ENCODE measurements around the gene LIX1.
"Not testable (repeated sequence)": the region's sequence is repeated elsewhere in the genome, so short reads cannot be mapped to it uniquely, and the experiment has no call there.

The LIX1 gene

DNA sequence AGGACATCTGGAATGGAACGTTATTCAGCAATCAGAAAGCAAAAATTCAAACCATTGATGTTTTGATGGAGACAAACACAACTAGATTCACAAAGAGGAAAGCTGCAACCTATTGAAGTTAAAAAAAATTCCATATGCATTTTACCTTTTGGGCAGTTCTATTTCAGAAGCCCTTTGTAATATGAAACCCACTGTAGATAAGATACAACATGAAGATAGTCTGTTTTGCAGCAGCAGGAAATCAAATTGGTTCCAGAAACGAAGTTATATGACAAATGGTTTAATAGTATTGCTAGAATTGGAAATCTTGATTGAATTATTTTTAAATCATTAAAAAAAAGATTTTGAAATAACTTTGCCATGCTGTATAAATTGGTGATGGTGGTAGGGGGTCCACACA, 872 bp downstream of the LIX1 start:
- no peak for DNase-seq (ENCODE audit: low read depth in 2 of 2)

DNA sequence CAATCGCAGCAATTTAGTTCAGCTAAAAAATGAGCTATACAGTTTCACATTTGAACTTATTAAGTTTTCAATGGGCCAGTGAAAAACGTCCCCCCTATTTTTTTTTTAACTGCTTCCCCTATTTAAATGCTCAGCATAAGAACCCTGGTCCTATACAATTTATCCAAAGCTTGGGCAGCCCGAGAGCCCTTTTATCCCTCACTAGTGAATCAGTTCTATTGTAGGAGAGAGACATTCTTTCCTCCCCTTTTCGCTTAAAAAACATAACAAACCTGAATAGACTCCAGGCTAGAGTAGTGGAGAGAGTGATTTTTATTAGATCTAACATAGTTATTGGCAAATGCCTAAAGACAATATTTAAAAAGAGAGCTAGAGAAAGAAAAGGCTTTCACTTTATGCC, 1.4 kb downstream of the LIX1 start:
- no peak for DNase-seq (ENCODE audit: low read depth in 2 of 2)

DNA sequence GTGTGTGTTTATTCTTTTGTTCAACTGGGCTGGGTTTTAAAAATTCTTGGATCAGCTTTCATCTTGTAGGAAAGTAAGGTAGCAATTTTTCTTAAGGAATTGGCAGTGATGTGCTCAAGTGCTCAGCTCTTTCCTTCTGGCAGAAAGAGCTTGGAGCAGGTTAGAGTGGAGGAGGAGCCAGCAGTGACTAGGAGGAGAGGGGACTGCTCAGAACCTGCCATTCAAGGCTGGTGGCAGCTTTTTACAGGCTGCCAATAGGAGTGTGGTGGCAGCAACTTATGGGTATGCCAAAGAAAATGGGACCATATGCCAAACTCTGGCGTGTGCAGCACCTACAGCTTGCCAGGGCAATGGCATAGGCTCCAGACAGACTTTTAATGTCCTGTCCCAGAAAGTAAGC, 2.2 kb downstream of the LIX1 start:
- DNase-seq (ENCODE audit: low read depth in 2 of 2), result not testable (repeated sequence)

DNA sequence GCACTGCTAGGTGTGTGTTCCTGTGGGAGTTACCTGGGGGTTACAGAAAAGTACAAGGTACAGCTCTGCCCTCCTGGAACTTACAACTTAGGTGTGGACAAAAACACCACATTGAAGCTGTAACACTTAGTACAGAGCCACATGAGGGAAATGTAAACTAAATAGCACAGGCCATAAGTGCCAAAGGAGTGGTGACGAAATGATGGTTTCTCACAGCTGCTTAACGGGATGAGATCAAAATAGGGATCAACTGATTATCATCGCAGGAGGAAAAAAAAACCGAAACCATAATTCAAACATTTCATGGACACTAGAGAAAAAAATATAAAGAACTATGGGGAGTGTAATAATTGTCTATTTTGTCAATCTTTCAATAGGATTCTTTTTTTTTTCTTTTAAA, 5.9 kb downstream of the LIX1 start:
- DNase-seq (ENCODE audit: low read depth in 2 of 2), result no peak

DNA sequence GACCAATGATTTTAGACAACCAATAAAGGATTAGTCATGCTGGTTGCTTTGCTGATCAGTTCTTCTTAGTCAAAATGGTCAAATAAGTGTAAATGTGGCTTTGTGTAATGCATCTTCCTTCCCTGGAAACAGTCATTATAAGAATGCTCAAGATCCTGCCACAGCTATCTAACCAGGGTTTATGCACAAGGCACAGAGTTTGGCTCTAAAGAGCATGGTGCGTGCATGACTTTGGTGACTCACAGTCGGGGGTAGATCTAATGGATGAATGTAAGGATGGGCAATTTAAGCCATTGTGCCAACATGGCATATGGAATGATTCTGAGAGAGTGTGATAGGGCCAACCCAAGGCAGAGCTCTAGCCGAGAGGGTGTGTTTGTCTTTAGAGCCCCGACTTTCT, 6.5 kb downstream of the LIX1 start:
- DNase-seq (ENCODE audit: low read depth in 2 of 2), result peak in 1 of 2 donors; percentile 5

DNA sequence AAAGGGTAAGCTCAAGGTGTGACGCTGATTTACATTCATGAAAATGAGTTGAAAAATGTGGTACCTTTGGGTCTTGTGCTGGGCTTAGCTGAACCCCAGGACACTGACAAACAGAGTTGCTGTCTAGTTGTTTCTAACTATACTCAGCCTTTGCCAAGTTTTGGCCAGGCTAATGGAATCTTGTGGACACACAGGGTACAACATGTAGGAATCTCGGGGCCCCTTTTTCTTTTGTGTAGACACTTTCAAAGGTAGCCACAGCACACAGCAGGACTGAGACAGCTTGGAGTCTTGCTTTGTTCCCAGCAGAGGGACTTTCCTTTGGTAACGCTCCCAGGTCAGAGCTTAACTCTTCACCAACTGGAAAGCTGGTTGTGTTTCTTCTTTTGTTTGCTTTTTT, 7.8 kb downstream of the LIX1 start:
- DNase-seq (ENCODE audit: low read depth in 2 of 2), result no peak

DNA sequence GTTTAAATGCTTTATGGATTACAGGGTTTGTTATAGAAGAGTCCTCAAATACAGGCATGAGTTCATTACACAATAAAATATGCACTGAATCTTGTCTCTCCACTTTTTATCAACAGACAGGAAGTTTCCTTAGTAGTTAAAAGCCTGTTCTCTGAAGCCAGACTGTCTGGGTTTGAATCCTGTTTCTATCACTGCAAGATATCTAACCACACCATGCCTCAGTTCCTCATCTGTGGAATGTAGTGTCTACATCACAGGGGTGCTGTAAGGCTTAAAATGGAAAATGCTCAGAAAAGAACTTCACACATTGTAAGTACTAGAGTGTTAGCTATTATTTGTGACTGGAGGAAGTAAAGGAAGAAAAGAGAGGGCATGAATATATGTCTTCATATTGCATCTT, 9.3 kb downstream of the LIX1 start:
- no peak for DNase-seq (ENCODE audit: low read depth in 2 of 2)

DNA sequence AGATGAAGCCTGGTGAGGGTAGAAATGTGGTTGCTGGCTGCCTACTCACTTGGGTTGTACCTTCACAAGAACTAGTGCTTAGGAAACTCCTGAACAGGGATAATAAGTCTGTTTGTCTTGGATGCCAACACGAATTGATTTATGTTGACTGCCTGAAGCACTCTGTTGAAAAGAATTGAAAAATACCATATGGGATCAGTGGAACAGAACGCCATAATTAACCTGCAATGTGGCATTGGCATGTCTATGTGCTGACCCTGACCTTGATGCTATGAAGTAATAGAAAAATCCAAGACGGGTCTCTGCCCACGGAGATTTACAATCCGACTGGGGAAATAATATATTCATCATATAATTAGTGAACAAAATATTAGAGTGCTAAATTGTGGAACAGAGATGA, 10.5 kb downstream of the LIX1 start:
- DNase-seq (ENCODE audit: low read depth in 2 of 2), result no peak

DNA sequence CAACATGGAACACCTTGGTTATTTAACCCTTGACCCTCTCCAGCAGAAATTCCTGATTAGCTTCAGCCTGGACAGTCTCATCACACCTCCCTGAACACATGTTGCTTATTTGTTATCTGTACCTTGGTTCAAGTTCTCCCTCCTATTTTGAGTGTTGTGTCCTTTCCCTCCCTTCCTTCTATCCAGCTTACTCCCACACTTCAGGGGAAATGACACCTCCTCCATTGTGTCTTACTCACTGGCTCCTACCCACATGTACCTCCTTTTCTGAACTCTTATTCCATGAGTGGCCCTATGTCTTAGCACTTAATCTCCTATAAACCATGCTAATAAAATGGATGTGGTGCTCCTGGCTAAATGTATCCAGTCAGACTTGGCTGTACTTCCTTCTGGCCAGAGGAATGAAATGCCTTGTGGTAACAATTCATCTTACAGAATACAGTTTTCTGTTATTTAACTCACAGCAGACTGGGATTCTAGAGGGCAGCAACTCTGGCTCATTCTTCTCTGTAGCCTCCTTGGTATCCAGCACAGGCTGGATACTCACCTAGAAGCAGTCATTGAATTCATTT, 11.2 kb downstream of the LIX1 start:
- no peak for DNase-seq (ENCODE audit: low read depth in 2 of 2)

DNA sequence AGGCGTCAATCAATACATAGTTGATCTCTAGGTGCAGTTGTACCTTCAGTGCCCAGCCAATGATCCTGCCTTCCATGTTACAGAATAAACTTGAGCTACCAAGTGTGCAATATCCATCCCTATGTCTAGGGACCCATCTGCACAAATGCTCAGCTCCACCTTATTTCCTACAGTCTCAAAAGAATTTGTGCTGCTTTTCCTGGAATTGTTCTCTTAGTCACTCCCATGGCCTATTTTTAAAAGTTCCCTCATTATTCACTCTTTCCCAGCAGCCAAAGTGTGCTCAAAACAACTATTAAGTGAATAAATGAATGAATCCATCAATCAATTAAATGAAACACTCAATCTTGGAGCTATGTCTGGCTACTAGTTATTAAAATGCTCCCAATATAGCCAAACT, 14.7 kb downstream of the LIX1 start:
- no peak for DNase-seq (ENCODE audit: low read depth in 2 of 2)

DNA sequence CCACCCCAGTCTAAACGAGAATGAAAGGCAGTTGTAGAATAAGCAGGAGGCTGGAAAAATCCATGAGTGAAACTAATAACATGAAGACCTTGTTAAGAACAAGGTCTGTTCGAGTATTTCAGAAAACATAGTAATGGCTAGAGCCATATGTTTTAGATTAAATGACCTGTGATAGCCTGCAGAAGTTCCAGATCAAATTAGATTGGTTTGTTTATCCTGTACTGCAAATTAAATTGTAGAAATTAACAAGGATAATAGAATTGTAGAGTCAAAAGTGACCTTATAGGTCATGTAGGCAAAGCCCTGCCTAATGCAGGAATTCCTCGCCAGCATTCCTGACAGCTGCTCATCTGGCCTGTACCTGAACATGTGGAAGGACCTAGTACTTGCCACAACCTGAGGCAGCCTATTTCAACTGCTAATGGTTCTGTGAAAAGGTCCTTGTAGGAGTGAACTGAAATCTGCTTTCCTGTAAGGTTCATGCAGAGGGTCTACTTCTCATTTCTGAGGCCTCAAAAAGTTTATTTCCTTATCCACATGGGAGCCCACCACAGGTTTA, 17.2 kb downstream of the LIX1 start:
- no peak for DNase-seq (ENCODE audit: low read depth in 2 of 2)

DNA sequence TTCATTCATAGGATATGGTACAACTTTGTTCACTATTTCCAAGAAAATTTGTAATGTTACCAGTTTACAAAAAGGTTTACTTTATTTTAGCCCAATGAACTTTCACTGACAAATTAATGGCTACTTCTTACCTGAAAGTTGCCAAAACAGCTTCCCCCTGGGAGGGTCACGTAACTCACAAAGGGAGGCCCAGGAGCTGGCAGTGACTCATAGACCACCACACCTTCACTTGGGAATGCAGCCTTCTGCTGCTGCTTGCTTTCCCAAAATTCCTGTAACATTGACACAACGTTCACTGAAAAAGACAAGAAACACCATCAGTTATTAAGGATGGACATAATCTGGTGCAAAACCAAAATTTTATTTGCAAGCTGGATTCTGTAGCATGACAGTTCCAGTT, 18.1 kb downstream of the LIX1 start:
- DNase-seq (ENCODE audit: low read depth in 2 of 2), result no peak

DNA sequence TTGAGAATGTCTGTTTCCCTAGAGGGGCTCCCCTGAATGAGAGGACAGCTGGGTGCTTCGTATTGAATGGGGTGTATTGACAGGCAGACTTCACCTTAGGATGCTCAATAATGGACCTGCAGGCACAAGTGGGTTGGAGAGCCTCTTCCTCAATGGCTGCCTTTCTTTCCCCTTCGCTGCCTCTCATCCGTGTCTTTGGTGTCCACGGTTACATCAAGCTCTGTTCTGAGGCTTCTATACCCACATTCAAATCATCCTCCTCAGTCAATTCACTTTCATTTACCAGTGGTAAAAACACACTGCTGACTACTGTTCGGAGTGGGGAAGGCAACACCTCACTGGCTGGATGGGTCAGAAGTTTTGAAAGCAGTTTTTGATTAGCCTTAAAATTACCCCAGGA, 20.6 kb downstream of the LIX1 start:
- DNase-seq (ENCODE audit: low read depth in 2 of 2), result no peak

DNA sequence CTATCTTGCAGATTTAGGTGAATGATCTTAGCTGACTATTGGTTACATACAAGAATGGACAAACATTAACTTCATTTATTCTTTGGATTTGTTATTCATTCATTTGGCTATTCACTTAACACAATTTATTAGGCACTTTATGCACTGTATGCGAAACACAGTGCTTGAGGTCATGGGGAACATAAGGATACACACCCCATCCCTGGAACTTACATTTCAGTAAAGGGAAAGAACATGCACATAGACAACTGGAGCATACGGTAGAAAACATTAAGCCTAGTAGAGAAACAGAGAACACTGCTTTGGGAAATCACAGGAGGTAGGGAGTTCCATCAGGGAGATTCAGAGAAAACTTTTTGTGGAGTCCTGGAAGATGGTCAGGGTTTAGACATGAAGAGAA, 22.2 kb downstream of the LIX1 start:
- no peak for DNase-seq (ENCODE audit: low read depth in 2 of 2)

DNA sequence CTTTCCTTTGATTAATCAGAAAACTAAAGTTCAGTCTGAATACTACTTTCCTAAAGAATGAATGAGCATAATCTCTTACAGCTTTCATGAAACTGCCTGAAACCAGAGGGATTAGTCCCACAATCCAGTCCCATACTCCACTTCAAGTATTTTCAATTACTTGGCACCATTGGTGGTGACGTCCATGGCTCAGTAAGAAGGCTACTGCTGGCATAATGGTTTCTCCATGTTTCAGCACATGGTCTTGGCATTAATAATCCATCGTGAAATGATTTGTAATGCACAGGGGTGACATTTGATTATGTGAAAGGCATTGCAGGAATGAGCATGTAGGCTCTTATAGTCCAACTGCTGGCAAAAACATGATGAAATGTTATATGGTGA, 23.4 kb downstream of the LIX1 start:
- no peak for DNase-seq (ENCODE audit: low read depth in 2 of 2)

DNA sequence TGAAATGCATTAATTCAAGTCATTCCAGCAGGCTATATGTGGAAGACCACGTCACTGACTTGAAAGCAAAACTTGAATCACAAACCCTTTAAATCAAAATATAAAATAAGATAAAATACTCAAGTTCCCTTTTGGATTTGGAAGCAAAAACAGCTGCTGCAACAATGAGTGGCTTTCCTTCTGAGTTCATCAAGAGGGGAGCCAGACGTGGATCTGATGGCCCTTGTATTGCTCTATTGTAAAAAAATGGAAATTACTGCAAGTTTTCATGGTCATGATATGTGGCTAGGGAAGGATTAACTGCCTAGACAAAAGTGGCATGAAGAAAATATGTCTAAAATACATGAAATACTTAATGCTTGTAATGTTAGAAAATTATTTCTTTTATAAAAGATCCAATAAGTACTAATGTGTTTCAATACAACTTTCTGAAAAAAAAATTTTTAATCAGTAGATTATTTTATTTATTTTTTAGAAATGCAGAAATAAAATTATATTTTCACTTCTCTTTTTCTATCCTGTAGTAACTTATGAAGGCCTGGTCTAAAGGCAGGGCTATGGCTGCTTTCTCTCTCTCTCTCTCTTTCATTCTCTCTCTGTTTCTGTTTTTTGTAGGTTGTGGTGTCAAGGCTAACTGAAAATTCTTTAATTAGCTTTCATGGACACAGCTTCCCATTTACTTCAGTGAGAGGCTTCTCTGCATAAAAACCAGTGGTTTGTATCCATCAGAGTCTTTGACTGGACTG, 24.0 kb downstream of the LIX1 start:
- DNase-seq (ENCODE audit: low read depth in 2 of 2), result no peak

DNA sequence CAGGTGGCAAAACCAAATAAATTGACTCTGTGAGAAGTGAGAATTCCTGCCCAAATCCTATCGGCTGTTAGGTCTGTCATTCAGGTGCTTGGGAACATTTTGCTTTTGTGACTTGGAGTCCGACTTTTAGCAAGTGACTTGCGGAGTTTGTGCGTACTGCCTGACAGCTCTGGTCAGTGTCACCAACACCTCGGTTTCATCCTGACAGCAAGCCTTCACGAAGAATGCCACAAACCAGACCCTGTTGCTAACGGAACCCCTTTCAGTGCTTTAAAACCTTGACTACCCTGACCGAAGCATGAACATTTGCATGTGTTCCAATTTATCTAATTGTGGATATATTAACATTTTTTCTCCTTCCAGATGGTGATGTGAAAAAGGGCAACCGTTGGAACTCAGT, 26.5 kb downstream of the LIX1 start:
- no peak for DNase-seq (ENCODE audit: low read depth in 2 of 2)

DNA sequence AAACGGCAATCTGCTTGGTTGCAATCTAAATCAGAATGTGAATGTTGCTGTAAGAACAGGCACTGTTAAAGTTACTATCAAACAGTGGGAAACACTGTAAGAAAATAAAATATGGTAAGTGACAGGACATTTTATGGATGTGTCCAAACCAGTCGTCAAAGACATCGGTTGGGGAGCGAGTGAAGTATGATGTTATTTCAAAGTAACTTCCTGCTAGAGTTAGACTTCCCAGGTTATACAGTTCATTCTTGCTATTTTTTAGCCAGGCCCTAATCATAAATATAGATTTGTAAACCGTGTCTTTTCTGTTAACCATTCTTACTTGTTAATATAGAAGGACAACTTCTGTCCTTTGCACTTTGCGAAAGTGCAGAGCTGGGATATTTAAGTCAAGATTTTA, 30.2 kb downstream of the LIX1 start:
- no peak for DNase-seq (ENCODE audit: low read depth in 2 of 2)

DNA sequence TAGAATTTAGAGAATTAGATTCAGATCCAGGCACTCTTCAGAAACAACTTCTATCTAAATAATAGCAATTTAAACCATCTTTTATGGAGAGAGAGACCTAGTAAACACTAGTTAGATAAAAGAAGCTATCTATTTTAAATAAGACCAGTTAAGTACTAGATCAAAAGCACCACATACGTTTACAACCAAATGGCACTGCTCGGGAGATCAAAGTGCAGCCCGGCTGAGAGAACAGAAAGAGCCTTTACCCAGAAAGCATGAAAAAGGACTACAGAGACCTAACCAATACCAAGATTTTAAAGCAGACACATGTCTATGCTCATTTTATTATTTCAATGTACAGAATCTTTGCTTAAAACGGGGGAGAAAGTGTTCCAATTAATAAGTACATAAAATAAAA, 30.8 kb downstream of the LIX1 start:
- DNase-seq (ENCODE audit: low read depth in 2 of 2), result no peak

DNA sequence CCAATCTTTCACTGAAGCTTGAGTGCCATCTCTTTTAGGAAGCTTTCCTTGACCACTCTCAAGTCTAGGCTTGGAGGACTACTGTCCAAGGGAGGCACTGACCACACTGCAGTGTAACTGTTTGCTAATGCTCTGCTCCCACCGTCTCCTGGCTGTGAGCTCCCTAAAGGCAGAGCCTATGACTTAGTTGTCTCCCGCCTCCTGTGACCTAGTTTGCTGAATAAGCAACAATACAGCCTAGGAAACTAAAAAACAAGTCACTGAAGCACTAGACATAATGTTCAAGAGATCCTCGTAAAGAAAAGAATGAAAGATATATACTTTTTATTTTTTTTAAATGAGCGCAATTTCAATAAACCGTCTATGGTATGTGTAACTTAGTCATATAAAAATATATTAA, 31.4 kb downstream of the LIX1 start:
- DNase-seq (ENCODE audit: low read depth in 2 of 2), result no peak

DNA sequence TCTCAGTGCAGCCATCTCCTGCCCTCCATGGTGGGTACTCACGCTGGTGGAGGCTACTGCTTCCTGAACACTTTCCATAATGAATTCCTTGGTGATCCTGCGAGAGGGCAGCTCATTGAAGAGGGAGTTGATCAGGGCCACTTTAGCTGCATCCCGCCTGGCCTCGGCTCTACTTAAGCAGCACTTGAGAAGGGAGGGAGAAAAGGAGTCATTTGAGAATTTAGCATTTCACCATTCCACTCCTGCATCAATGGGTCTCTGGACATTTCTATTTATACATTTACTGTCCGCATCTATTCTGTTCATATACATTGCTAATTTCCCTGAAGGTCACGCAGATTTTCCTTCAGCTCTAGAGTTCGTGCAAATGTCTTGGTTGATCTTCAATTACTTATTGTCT, 35.1 kb downstream of the LIX1 start:
- DNase-seq (ENCODE audit: low read depth in 2 of 2), result no peak

DNA sequence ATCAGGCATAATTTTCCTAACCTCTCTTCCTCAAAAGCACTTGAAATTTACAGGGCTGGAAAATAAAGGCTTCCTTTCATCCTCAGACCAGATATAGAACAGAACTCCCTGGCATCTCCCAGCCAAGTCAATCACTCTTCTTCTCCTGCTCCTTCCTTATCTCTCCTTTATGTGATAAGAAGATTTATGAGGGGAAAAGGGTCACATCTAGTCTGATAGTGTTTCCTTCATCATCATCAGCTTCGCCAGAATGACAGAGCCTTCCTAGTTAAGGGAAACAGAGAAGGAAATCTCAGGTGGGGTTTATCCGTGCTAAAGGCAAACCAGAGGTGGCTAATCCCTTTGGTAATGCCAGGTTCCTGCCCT, 36.2 kb downstream of the LIX1 start:
- DNase-seq (ENCODE audit: low read depth in 2 of 2), result no peak

DNA sequence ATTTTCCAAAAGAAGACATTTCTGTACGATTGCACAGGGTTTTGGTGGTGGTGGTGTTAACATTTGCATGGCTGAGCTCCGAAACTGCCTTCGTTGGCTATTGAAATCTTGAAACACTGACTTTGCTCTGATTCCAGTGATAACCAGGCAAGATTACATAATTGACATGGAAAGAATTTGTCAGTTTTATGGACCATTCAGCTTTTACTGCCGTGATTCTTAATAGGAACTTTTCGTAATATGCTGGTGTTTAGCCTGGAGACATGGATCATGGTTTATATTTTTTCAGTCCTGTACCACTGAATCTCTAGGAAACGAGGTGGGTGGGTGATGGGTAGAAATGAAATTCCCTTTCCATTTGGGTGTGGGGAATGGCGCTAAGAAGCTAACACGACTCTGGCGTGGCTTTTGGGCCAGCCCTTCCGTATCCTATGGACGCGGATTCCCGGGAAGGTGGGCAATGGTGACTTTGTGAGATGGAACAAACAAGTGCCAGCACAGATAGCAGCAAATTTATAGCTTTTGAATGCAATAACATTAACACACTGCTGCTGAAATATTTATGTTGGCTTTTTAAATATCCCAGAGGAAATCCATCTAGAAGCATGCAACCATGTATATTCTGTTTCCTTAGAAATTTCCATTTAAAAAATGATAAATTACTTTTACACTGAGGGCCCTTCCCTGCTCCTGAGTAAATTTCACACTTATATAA, 36.8 kb downstream of the LIX1 start:
- no peak for DNase-seq (ENCODE audit: low read depth in 2 of 2)

Measured in stimulated activated CD4-positive, alpha-beta T cell treated with anti-CD3 and anti-CD28 coated beads, Interleukin-15, amount 100 ng/mL, for 48 hours (primary cell).